Caco-2 (cell line): ENCODE results near the gene TUBA3D. TPM values are rescaled to one million over a fixed set of nuclear protein-coding genes. Genes with fewer than 3 reads are reported as not detected.
"Not testable (repeated sequence)": the region's sequence is repeated elsewhere in the genome, so short reads cannot be mapped to it uniquely, and the experiment has no call there.

ENCODE experiments used
- BruUV-seq: library from RNA; stranded (reverse); fragments of 400-500 nt; replicated peaks from 2 replicates; lab custom pipeline; 2021; lab: Mats Ljungman, UMichigan
- CTCF ChIA-PET: fragments of 300-600 bp; sonication (Branson Sonifier 250); formaldehyde crosslinking; loops from one replicate; lab custom pipeline; 2022; ENCODE audit warnings: antibody characterized with exemption; lab: Charles Lee
- POLR2A ChIA-PET: fragments of 300-600 bp; sonication (Branson Sonifier 250); formaldehyde crosslinking; loops from one replicate; lab custom pipeline; 2022; ENCODE audit warnings: antibody characterized with exemption; lab: Charles Lee
- DNase-seq, 2 experiments: peaks; one replicate each; pipeline versions ENCODE4 v3.0.0 to v3.0.0-alpha.2; 2020 to 2022
- H3K27me3 ChIP-seq: replicated peaks from 2 replicates; pipeline ENCODE4 v1.6.0; 2011; ENCODE audit warnings: low read length; ENCODE audit not compliant: control insufficient read depth, insufficient read depth
- H3K36me3 ChIP-seq: 2 replicates; pipeline ENCODE4 v1.5.1; 2011; ENCODE audit warnings: low read length; ENCODE audit not compliant: control insufficient read depth, insufficient read depth
- H3K4me1 ChIP-seq: fragments of 250-450 bp; sonication (Bioruptor Pico); 2 replicates; pipeline ENCODE4 v1.5.1; 2020; ENCODE audit warnings: mild to moderate bottlenecking
- H3K4me3 ChIP-seq: 2 replicates; pipeline ENCODE4 v1.5.1; 2011; ENCODE audit warnings: low read depth, mild to moderate bottlenecking, control low read depth, low read length
- H3K9me3 ChIP-seq: fragments of 250-450 bp; sonication (Bioruptor Pico); 2 replicates; pipeline ENCODE4 v1.5.1; 2020; ENCODE audit warnings: mild to moderate bottlenecking, moderate library complexity
- H3K27ac Mint-ChIP-seq: one replicate; pipeline ENCODE4 v1.8.0; 2022; ENCODE audit warnings: mixed read lengths; ENCODE audit not compliant: unreplicated experiment
- H3K27me3 Mint-ChIP-seq: one replicate; pipeline ENCODE4 v1.8.0; 2022; ENCODE audit warnings: mixed read lengths; ENCODE audit not compliant: insufficient read depth, unreplicated experiment
- H3K36me3 Mint-ChIP-seq: one replicate; pipeline ENCODE4 v1.8.0; 2022; ENCODE audit warnings: mild to moderate bottlenecking, mixed read lengths; ENCODE audit not compliant: insufficient read depth, unreplicated experiment
- H3K4me1 Mint-ChIP-seq: one replicate; pipeline ENCODE4 v1.8.0; 2022; ENCODE audit warnings: low read depth, mixed read lengths; ENCODE audit not compliant: unreplicated experiment
- H3K4me3 Mint-ChIP-seq: one replicate; pipeline ENCODE4 v1.8.0; 2022; ENCODE audit warnings: mild to moderate bottlenecking, moderate library complexity, mixed read lengths; ENCODE audit not compliant: unreplicated experiment
- H3K9me3 Mint-ChIP-seq: one replicate; pipeline ENCODE4 v1.8.0; 2022; ENCODE audit warnings: mixed read lengths; ENCODE audit not compliant: unreplicated experiment
- CTCF ChIP-seq, 2 experiments: fragments of 200-600 bp in 1 of 2; IDR thresholded peaks; 1 replicate in 1 of 2; 2 replicates in 1 of 2; pipeline versions ENCODE4 v1.5.1 to v1.8.0; 2011 to 2022; ENCODE audit warnings: antibody characterized with exemption in 1 of 2, control low read depth in 1 of 2, inconsistent platforms in 1 of 2, low read depth in 1 of 2, low read length in 1 of 2, mild to moderate bottlenecking in 1 of 2, moderate library complexity in 1 of 2; ENCODE audit not compliant: insufficient read depth in 1 of 2, severe bottlenecking in 1 of 2, unreplicated experiment in 1 of 2
- intact Hi-C: fragments of 100-400 bp; cut with micrococcal nuclease; formaldehyde crosslinking; loops from one replicate; pipeline ENCODE4 v1.10.0; 2022; ENCODE audit not compliant: unreplicated experiment
- total RNA-seq: library from RNA; stranded (reverse); gene quantifications from 2 replicates; pipeline ENCODE4 v1.2.3, GENCODE V29; 2022

TUBA3D gene
- total RNA-seq, 1 experiment from 2014 or later, result not detected

- intact Hi-C loops, result no loop called here
- Mint-ChIP-seq H3K9me3 (no peaks in the 10 kb centered on the region), H3K36me3 (peaks cover 44% of the 10 kb centered on the region), H3K27me3 (no peaks in the 10 kb centered on the region), H3K27ac (peak overlapping the region; percentile 24), H3K4me1 (no peaks in the 10 kb centered on the region), H3K4me3 (no peak overlapping the region)
- H3K36me3 ChIP-seq, result peaks cover 2% of the 10 kb centered on the region; the same call in 1 of the 2 replicates
- no peaks in the 10 kb centered on the region for H3K9me3 ChIP-seq
- TF ChIP-seq CTCF (IDR thresholded peaks at IDR 0.05; ENCODE audit: insufficient read depth in 1 of 2, low read depth in 1 of 2, low read length in 1 of 2, severe bottlenecking in 1 of 2, unreplicated experiment in 1 of 2), result no peak
- ChIA-PET CTCF (no interaction called here), POLR2A (no interaction called here)
- H3K4me1 ChIP-seq, result no peaks in the 10 kb centered on the region
- H3K27me3 ChIP-seq, result no peaks in the 10 kb centered on the region
- no peak overlapping the region for H3K4me3 ChIP-seq
- no TSS peak for BruUV-seq
- no peak for DNase-seq
These were observed 12.6 kb downstream of the TUBA3D start for GRCh38 chr2:131488306-131489205.

GRCh38 chr2:131490616-131491468 is 14.9 kb downstream of the TUBA3D start:
- H3K4me1 Mint-ChIP-seq, H3K4me1 ChIP-seq, H3K36me3 ChIP-seq, DNase-seq, H3K27me3 Mint-ChIP-seq, POLR2A ChIA-PET, H3K9me3 ChIP-seq, CTCF ChIA-PET, H3K27me3 ChIP-seq, H3K9me3 Mint-ChIP-seq, BruUV-seq: not testable (repeated sequence)
- H3K4me3 ChIP-seq, result peak overlapping the region; percentile 77
- H3K36me3 Mint-ChIP-seq, result peaks cover 45% of the 10 kb centered on the region
- H3K4me3 Mint-ChIP-seq, result peak overlapping the region; percentile 77
- peak overlapping the region; percentile 70 for H3K27ac Mint-ChIP-seq
- intact Hi-C loops, result loop anchor here (5.0 to 10.0 kb wide), 3 partner anchors 339 to 924 kb away; partner anchors contain the start of genes FAM168B and GPR39

- Mint-ChIP-seq H3K27ac (peak overlapping the region; percentile 70), H3K36me3 (peaks cover 42% of the 10 kb centered on the region), H3K4me3 (peak overlapping the region; percentile 77)
- peak overlapping the region; percentile 77 for H3K4me3 ChIP-seq
- H3K9me3 ChIP-seq, H3K4me1 ChIP-seq, H3K36me3 ChIP-seq, DNase-seq, H3K27me3 Mint-ChIP-seq, CTCF ChIA-PET, H3K9me3 Mint-ChIP-seq, H3K27me3 ChIP-seq, BruUV-seq, POLR2A ChIA-PET, H3K4me1 Mint-ChIP-seq: not testable (repeated sequence)
- intact Hi-C loops, result loop anchor here (5.0 to 10.0 kb wide), 3 partner anchors 339 to 923 kb away; partner anchors contain the start of genes FAM168B and GPR39
These were observed 15.5 kb downstream of the TUBA3D start for GRCh38 chr2:131491469-131491836.
